GM12874 (cell line): Measurements from ENCODE around the gene BRINP3.

ENCODE experiments used
- TF ChIP-seq, protein P1 (sequence below): IDR thresholded peaks from 2 replicates; pipeline ENCODE4 v1.5.1; 2011; ENCODE audit warnings: low read depth, mild to moderate bottlenecking, control low read depth, low read length, moderate library complexity; ENCODE audit not compliant: insufficient read depth

The BRINP3 gene

DNA sequence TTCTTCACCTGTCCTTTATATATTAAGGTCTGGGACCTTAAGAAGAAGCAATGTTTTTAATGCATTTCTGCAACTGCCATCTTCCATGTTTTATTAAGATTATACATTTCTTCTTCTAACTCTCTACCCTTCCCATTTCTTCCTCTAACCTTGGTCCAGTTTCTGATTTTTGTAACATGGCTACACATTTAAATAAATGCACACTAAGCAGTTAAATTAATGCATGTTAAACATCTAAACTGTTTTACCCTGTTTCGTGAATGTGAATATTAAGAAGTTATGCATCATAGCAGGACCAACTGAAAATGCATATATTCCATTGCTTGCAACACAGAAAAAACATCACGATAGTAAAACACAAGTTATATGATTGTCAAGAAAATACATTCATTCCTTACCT lies 3.7 kb downstream of the BRINP3 start:
- TF ChIP-seq, protein P1, sequence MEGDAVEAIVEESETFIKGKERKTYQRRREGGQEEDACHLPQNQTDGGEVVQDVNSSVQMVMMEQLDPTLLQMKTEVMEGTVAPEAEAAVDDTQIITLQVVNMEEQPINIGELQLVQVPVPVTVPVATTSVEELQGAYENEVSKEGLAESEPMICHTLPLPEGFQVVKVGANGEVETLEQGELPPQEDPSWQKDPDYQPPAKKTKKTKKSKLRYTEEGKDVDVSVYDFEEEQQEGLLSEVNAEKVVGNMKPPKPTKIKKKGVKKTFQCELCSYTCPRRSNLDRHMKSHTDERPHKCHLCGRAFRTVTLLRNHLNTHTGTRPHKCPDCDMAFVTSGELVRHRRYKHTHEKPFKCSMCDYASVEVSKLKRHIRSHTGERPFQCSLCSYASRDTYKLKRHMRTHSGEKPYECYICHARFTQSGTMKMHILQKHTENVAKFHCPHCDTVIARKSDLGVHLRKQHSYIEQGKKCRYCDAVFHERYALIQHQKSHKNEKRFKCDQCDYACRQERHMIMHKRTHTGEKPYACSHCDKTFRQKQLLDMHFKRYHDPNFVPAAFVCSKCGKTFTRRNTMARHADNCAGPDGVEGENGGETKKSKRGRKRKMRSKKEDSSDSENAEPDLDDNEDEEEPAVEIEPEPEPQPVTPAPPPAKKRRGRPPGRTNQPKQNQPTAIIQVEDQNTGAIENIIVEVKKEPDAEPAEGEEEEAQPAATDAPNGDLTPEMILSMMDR: no peak

- TF ChIP-seq, protein P1: no peak
Observed at GRCh38 chr1:190472494-190472893, 5.2 kb downstream of the BRINP3 start.

DNA sequence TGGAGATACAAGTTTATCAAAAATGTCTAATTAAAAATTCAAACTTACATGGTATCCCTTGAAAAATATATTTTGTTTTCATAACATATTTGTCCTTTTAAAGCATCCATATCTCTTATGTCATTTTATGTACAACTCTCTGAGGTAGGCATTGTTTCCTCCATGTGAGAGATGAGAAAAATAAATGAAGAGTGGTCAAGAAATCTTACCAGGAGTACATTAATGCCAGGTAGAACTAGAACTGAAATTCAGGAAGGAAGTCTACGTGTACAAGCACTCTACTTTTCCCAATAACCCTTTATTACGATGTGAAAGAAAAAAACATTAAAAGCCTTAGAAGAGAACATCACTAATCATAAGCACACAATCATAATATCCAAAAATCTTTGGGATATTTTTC lies 5.6 kb downstream of the BRINP3 start:
- TF ChIP-seq, protein P1: no peak

- TF ChIP-seq, protein P1: no peak
Observed at GRCh38 chr1:190464690-190465089, 13.0 kb downstream of the BRINP3 start.

- TF ChIP-seq, protein P1: no peak
Observed at GRCh38 chr1:190456129-190456528, 21.5 kb downstream of the BRINP3 start.

GRCh38 chr1:190455631-190456030 lies 22.0 kb downstream of the BRINP3 start:
- TF ChIP-seq, protein P1: no peak

- TF ChIP-seq, protein P1: no peak
Observed at GRCh38 chr1:190453550-190453949, 24.1 kb downstream of the BRINP3 start.
